Smooth muscle cell of the brain vasculature (primary cell): ENCODE data around the gene GRK3.
"Not testable (repeated sequence)": the region's sequence is repeated elsewhere in the genome, so short reads cannot be mapped to it uniquely, and the experiment has no call there.

ENCODE experiments used
- DNase-seq: peaks from one replicate; pipeline ENCODE4 v3.0.0-alpha.2; 2012; ENCODE audit warnings: low read depth, low spot score

GRK3 gene

GRCh38 chr22:25564320-25564978 is at the start of gene GRK3:
Gene GRK3, plus strand, starts transcription at chr22:25564675. Its CDS starts 366 bp downstream, at chr22:25565041.
- no peak for DNase-seq

GRCh38 chr22:25518000-25518663 is 46.3 kb upstream of the GRK3 start:
- DNase-seq: no peak

GRCh38 chr22:25525376-25525775 is 39.1 kb upstream of the GRK3 start:
- DNase-seq: no peak

- DNase-seq: not testable (repeated sequence)
Observed at GRCh38 chr22:25525804-25526584, 38.5 kb upstream of the GRK3 start.

- not testable (repeated sequence) for DNase-seq
Observed at GRCh38 chr22:25527016-25527415, 37.5 kb upstream of the GRK3 start.

GRCh38 chr22:25528068-25528467 is 36.4 kb upstream of the GRK3 start:
- not testable (repeated sequence) for DNase-seq

- DNase-seq: not testable (repeated sequence)
Observed at GRCh38 chr22:25529059-25529458, 35.4 kb upstream of the GRK3 start.

GRCh38 chr22:25529541-25530137 is 34.8 kb upstream of the GRK3 start:
- DNase-seq: not testable (repeated sequence)

GRCh38 chr22:25531677-25532076 is 32.8 kb upstream of the GRK3 start:
- DNase-seq: not testable (repeated sequence)

- DNase-seq: no peak
Observed at GRCh38 chr22:25534724-25535123, 29.8 kb upstream of the GRK3 start.

GRCh38 chr22:25536589-25536988 is 27.9 kb upstream of the GRK3 start:
- DNase-seq: no peak

- no peak for DNase-seq
Observed at GRCh38 chr22:25540166-25540907, 24.1 kb upstream of the GRK3 start.

GRCh38 chr22:25540908-25541660 is 23.4 kb upstream of the GRK3 start:
- DNase-seq: no peak

- DNase-seq: no peak
Observed at GRCh38 chr22:25542191-25542590, 22.3 kb upstream of the GRK3 start.

GRCh38 chr22:25542720-25543402 is 21.6 kb upstream of the GRK3 start:
- DNase-seq: no peak

GRCh38 chr22:25545146-25545545 is 19.3 kb upstream of the GRK3 start:
- DNase-seq: no peak

- no peak for DNase-seq
Observed at GRCh38 chr22:25545672-25546071, 18.8 kb upstream of the GRK3 start.

GRCh38 chr22:25546242-25546641 is 18.2 kb upstream of the GRK3 start:
- no peak for DNase-seq

GRCh38 chr22:25546751-25547150 is 17.7 kb upstream of the GRK3 start:
- DNase-seq: no peak

GRCh38 chr22:25548866-25549464 is 15.5 kb upstream of the GRK3 start:
- no peak for DNase-seq
